Cerebellar nuclear complex (tissue), 1 donor: ENCODE measurements around the gene INHBE.

Experiments
- DNase-seq, 2 experiments: peaks; one replicate each; lab custom pipeline; 2025; lab: John Stamatoyannopoulos, UW

The INHBE gene

DNA sequence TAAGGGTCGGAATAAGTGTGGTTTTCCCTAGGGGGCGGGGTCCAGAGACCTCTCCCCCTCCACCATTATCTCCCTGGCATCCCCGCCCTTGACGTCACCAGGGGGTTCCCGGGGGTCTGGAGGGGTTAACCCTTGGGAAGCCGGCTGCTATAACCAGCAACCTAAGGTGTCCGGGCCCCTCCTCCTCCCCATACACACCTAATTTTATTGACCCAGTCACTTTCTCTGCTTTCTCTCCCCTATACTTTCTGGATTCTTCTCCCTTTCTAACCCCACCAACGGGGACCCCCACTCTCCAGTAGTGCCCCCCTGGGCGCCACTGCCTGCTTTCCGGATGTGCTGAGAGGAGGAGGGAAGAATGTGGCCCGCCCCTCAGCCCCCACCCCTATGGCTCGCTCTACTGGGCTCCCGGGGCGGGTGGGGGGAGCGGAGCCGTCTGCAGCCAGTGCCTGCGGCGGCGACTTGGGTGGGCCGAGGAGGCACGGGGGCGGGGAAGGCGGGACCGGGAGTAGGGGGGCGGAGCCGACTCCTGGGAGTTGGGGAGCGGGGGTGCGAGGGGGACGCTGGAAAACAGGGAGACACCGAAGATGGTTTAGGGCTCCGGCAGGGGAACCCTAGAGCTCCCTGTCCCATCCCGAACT is 6.3 kb downstream of the INHBE start:
- no peak for DNase-seq

DNA sequence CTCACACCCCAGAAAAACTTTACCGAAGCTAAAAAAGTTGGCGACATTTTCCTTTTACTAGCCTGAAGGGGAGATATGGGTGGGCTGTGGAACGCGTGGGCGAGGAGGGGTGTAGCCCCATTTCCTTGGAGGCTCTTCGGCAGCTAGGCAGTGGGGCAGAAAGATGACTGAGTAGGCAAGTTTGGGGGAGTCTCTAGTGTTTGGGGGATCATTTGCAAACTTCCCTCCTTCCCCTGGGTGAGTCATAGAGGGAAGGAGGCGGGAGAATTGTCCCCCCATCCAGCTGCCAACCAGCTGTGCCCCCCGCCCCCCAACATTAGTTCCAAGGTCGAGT is 6.8 kb downstream of the INHBE start:
- no peak for DNase-seq

DNA sequence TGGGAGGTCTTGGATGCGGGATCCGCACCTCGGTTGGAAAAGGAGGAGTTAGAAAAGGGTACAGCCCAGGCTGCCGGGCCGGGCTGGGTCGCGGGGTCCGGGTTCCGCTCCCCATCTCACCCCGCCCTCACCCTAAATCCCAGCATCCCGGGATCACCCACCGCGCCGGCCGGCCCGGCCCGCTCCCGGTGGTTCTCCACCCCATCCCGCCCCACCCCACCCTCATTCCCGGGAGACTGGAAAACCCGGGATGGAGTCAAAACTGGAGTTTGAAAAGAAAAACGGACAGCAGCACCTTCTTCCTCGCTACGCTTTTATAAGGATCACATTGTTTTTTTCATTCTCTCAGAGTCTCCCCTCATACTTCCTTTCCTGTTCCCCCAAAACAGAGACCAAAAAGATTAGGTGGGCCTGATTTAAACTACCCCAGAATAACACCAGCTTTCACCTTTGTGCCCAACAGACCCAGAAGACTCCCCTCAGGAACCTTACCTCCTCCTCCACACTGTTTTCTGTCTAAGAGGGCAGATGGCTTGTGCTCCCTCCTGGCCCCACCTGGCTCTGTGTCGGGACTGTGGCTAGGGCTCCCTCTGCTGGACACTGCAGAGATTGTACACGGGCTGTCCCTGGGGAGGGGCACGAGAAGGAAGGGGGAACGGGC is 7.3 kb downstream of the INHBE start:
- peak; percentile 16 to 58 for DNase-seq

- DNase-seq: no peak
Measured at GRCh38 chr12:57462912-57463253, 7.8 kb downstream of the INHBE start.

DNA sequence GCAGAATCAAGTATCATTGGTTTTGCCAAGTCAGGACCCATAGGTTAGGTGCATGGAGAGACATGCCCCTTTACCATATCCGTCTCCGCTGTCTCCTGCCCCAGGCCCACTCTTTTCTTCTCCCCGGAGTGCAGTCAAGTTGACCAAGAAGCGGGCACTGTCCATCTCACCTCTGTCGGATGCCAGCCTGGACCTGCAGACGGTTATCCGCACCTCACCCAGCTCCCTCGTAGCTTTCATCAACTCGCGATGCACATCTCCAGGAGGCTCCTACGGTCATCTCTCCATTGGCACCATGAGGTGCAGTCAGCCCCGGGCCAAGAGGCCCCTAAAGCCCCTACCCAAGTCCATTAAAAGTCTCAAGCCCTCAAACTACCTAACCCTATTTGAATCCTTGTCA is 9.5 kb downstream of the INHBE start:
- no peak for DNase-seq

DNA sequence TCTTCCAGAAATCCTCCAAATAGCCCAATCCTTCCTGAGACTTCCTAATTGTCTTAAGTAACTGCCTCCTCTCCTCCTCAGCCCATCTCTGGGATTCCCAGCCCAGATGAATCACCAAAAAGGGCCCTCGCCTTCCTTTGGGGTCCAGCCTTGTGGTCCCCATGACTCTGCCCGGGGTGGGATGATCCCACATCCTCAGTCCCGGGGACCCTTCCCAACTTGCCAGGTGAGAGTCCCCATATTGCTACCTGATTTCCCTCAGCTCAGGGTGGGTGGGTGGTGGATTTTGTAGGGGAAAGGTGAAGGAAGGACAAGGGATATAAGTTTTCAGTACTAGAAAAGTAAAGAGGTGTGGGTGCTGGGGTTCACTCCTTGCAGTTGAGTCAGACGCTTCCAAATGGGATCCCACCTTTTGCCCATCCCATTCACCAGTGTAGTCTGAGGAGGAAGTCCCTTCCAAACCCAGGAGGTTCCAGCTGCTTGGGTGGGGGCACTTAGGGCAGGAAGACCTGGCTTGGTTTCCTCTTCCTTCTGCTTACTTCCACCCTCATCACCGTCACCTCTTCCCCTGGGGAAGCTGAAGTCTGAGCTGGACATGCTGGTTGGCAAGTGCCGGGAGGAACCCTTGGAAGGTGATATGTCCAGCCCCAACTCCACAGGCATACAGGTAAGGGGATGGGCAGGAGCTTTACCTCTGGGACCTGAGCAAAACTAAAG is 10.1 kb downstream of the INHBE start:
- DNase-seq: no peak

GRCh38 chr12:57465747-57466505 is 10.8 kb downstream of the INHBE start:
- DNase-seq: no peak

GRCh38 chr12:57467212-57467874 is 12.2 kb downstream of the INHBE start:
- no peak for DNase-seq

DNA sequence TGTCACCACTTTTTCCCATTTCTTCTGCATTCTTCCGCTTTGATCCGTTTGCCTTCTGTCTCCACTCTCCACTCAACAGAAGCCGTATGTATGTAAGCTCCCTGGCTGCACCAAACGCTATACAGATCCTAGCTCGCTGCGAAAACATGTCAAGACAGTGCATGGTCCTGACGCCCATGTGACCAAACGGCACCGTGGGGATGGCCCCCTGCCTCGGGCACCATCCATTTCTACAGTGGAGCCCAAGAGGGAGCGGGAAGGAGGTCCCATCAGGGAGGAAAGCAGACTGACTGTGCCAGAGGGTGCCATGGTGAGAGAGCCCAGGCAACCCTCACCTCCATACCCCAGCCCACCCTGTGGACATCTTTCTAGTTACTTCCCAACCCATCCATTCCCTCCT is 12.8 kb downstream of the INHBE start:
- no peak for DNase-seq

DNA sequence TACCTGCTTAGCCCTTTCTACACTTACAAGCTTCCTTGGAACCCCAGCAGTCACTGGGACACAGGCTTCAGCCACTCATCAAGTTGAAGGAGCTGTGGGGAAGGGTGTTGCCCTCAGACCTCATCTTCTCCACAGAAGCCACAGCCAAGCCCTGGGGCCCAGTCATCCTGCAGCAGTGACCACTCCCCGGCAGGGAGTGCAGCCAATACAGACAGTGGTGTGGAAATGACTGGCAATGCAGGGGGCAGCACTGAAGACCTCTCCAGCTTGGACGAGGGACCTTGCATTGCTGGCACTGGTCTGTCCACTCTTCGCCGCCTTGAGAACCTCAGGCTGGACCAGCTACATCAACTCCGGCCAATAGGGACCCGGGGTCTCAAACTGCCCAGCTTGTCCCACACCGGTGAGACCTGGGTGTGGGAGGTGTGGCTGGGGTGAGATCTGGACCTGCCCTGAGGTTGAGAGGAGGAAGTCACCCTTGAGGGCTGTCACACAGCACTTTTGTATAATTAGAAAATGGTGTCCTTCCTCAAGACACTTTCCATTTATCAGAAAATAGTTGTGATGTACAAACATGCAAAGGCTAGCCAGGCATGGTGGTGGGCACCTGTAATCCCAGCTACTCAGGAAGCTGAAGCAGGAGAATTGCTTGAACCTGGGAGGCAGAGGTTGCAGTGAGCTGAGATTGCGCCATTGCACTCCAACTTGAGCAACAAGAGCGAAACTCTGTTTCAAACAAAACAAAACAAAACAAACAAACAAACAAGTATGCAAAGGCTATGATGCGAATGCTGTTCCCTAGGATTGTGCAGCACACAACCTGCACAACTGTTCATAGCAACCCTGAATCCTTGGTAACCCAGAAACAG is 14.4 kb downstream of the INHBE start:
- no peak for DNase-seq

GRCh38 chr12:57470286-57470969 is 15.3 kb downstream of the INHBE start:
- DNase-seq: no peak

DNA sequence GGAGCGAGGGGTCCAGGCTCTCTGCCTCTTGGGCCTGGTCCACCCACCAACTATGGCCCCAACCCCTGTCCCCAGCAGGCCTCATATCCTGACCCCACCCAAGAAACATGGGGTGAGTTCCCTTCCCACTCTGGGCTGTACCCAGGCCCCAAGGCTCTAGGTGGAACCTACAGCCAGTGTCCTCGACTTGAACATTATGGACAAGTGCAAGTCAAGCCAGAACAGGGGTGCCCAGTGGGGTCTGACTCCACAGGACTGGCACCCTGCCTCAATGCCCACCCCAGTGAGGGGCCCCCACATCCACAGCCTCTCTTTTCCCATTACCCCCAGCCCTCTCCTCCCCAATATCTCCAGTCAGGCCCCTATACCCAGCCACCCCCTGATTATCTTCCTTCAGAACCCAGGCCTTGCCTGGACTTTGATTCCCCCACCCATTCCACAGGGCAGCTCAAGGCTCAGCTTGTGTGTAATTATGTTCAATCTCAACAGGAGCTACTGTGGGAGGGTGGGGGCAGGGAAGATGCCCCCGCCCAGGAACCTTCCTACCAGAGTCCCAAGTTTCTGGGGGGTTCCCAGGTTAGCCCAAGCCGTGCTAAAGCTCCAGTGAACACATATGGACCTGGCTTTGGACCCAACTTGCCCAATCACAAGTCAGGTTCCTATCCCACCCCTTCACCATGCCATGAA is 16.0 kb downstream of the INHBE start:
- DNase-seq: no peak

- no peak for DNase-seq
Measured at GRCh38 chr12:57471661-57472060, 16.6 kb downstream of the INHBE start.

GRCh38 chr12:57472391-57472790 is 17.3 kb downstream of the INHBE start:
- DNase-seq: no peak

DNA sequence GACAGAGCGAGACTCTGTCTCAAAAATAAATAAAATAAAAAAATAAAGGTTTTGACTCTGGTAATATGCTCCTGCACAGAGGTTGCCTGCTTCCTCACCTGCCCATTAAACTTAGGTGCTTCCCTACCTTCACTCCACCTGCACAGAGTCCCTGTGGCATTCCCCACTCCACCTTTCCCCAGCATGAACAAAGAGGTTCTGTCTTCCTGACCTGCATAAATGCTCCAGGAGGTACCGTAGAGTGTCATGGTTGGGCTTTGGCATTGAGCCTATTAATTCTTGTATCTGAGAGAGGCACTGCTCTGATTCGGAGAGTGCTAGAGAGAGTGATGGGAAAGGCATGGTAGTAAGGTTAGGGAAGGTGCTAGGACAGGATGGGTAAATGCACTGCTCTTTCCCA is 18.3 kb downstream of the INHBE start:
- DNase-seq: no peak

GRCh38 chr12:57473886-57474285 is 18.8 kb downstream of the INHBE start:
- DNase-seq: no peak

- no peak for DNase-seq
Measured at GRCh38 chr12:57474430-57474829, 19.3 kb downstream of the INHBE start.

- DNase-seq: no peak
Measured at GRCh38 chr12:57474862-57475261, 19.8 kb downstream of the INHBE start.

- DNase-seq: no peak
Measured at GRCh38 chr12:57475271-57476161, 20.4 kb downstream of the INHBE start.
